ENCODE measurements around the gene SNTN.

SNTN gene

DNA sequence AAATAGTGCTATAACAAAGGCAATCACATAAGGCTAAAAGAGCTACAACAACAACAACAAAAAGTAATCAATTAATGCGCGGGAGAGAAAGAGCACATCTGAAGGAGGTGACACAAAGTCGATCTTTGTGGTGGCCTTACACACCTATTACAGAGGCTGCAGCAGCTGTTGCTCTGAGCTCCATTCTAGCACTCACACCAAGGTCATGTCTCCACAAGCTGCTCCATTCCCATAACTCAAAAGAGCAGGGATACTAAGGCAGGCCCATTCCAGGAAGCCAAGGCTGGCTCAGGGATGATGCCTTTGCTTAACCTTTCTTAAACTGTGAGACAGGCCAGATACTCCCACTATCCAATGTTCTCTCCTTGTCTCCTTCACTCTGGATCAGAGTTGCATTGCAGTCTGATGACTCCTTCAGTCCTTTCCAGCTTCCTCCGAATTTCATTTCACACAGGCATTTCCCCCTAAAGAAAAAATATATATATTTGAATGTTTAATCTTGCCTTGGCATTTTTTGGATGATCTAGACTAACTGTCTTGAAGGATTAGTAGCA is 52.7 kb downstream of the SNTN start:
- Mint-ChIP-seq H3K9me3 (no peaks in the 10 kb centered on the region), H3K27ac (no peak overlapping the region), H3K4me3 (no peak overlapping the region), H3K27me3 (no peaks in the 10 kb centered on the region), H3K36me3 (ENCODE audit: low read depth) (no peaks in the 10 kb centered on the region), H3K4me1 (ENCODE audit: low read depth) (no peaks in the 10 kb centered on the region)
- no peak for DNase-seq

DNA sequence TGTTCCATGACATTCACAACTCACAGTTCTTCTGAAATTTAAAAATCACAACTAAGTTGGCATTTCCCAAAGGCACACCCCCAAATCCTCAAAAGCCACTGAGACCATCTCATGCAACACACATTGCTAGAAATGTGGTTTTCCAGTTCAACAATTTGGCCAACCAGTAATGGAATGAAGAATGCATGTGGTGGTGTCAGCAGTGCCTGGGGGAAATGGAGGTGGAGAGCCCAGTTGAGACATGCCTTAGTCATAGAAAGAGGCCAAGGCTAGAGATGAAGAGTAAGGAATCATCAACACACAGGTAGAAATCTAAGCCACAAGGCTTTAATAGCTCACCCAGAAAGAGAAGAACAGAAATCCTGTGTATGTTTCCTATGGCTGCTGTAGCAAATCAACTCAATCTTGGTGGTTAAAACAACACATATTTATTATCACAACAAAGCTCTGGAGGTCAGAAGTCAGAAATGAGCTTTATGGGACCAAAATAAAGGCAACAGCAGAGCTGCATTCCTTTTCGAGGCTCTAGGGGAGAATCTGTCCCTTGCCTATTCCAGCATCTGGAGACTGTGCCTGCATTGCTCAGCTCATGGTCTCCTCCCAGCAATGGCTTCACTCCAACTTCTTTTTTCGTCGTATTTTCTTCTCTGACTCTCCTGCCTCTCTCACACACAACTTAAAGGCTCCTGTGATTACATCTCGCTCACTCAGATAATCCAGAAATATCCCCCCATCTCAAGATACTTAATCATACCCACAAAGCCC is 54.0 kb downstream of the SNTN start:
- Mint-ChIP-seq H3K4me3 (no peak overlapping the region), H3K9me3 (no peaks in the 10 kb centered on the region), H3K27me3 (no peaks in the 10 kb centered on the region), H3K36me3 (ENCODE audit: low read depth) (no peaks in the 10 kb centered on the region), H3K27ac (no peak overlapping the region), H3K4me1 (ENCODE audit: low read depth) (no peaks in the 10 kb centered on the region)
- no peak for DNase-seq

DNA sequence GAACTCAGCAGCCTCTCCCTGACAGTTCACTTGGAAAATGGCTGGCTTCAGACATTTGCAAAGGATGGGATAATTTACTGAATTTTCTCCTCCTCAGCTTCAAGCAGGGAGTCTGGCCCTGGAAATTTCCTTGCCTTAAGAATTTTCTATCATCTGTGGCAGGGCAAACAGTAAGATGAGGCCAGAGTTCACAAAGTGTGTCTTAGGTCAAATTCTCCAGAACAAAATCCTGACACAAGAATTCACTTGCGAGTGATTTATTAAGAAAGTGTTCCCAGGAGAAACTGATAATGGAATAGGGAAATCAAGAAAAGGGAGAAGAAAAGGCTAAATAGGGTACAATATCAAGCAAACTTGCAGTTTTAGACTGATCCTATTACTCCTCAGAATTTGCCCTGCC is 55.3 kb downstream of the SNTN start:
- no peaks in the 10 kb centered on the region for H3K4me1 Mint-ChIP-seq (ENCODE audit: low read depth)
- H3K4me3 Mint-ChIP-seq = no peak overlapping the region
- no peaks in the 10 kb centered on the region for H3K9me3 Mint-ChIP-seq
- no peak for DNase-seq
- no peaks in the 10 kb centered on the region for H3K36me3 Mint-ChIP-seq (ENCODE audit: low read depth)
- no peak overlapping the region for H3K27ac Mint-ChIP-seq
- H3K27me3 Mint-ChIP-seq = no peaks in the 10 kb centered on the region

DNA sequence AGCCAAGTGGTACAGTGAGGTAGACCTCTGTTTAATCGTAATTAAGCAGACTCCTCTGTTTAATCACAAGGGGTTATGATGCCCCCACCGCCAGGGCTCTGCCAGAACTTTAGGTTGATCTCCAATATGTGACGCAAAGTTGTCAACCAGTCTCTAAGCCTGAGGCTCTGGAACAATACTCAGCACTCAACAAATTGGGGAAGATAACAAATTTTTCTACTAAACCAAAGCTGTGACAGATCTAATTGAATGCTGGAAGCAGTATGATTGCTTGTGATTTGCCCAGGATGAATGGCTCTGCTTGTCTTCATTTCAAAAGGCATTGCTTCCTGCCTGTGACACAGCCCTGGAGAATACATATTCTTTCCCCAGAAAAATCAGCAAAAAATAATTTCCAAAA is 57.1 kb downstream of the SNTN start:
- H3K4me3 Mint-ChIP-seq = no peak overlapping the region
- DNase-seq = no peak
- no peaks in the 10 kb centered on the region for H3K4me1 Mint-ChIP-seq (ENCODE audit: low read depth)
- H3K9me3 Mint-ChIP-seq = no peaks in the 10 kb centered on the region
- H3K27ac Mint-ChIP-seq = no peak overlapping the region
- no peaks in the 10 kb centered on the region for H3K27me3 Mint-ChIP-seq
- H3K36me3 Mint-ChIP-seq (ENCODE audit: low read depth) = no peaks in the 10 kb centered on the region

Data from activated T-cell treated with anti-CD3 and anti-CD28 coated beads, Interleukin-2, amount 50 U/mL, for 24 hours (primary cell).